ENCODE data around the gene MLF2.

MLF2 gene

DNA sequence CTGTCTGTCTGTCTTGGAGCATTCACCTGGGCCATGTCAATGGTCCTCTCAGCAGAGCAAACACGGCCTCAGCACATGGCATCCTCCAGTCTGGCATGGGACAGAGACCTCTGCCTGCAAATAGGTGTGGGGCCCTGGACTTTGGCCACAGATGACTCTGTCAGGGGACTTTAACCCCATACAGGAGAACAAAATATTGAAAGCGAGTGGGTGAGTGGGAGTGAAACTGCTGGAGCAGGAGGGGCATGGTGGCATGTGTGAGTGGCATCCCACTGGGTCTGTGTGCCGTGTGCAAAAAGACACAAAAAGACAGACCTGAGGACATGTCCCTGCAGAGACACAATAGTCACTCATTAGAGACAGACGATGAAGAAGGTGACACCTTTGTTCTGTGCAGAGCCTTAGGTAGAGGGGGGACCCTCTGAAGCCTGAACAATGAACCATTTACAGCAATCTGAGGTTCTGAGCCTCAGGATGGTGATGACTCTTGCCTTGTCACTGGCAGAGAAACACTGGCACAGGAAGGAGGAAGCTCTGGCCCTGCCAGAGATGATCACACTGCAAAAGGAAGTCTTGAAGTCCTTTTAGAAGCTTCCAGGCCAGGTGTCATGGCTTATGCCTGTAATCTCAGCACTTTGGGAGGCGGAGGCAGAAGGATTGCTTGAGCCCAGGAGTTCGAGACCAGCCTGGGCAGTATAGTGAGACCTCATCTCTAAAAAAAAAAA lies 26.9 kb upstream of the MLF2 start:
- POLR2A ChIA-PET = interaction anchor here (3.5 to 4.0 kb wide), 2 partner anchors 13 kb away, joined by 16 to 23 read pairs; partner anchors contain the start of gene PTMS
- no peak for DNase-seq (ENCODE audit: low read depth, low spot score)
- CTCF ChIA-PET = interaction anchor here (0.6 to 12.1 kb wide), 15 partner anchors 7 to 165 kb away, joined by 3 to 272 read pairs (median 5); partner anchors contain the start of genes MLF2 and PTMS

GRCh38 chr12:6778574-6779550 lies 25.9 kb upstream of the MLF2 start:
- TF ChIP-seq, protein P1, sequence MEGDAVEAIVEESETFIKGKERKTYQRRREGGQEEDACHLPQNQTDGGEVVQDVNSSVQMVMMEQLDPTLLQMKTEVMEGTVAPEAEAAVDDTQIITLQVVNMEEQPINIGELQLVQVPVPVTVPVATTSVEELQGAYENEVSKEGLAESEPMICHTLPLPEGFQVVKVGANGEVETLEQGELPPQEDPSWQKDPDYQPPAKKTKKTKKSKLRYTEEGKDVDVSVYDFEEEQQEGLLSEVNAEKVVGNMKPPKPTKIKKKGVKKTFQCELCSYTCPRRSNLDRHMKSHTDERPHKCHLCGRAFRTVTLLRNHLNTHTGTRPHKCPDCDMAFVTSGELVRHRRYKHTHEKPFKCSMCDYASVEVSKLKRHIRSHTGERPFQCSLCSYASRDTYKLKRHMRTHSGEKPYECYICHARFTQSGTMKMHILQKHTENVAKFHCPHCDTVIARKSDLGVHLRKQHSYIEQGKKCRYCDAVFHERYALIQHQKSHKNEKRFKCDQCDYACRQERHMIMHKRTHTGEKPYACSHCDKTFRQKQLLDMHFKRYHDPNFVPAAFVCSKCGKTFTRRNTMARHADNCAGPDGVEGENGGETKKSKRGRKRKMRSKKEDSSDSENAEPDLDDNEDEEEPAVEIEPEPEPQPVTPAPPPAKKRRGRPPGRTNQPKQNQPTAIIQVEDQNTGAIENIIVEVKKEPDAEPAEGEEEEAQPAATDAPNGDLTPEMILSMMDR (IDR thresholded peaks at IDR 0.05; ENCODE audit: insufficient read depth, low read length, missing control alignments) = peak; percentile 98
- peak overlapping the region; percentile 54 for H3K4me3 ChIP-seq (ENCODE audit: low read depth, low read length)
- POLR2A ChIA-PET = interaction anchor here (1.0 to 3.5 kb wide), 3 partner anchors 12 to 89 kb away, joined by 6 to 23 read pairs (median 12); partner anchors contain the start of genes MLF2, PTMS and ZNF384
- peak; percentile 53 for DNase-seq (ENCODE audit: low read depth, low spot score)
- CTCF ChIA-PET = interaction anchor here (0.6 to 12.1 kb wide), 25 partner anchors 8 to 175 kb away, joined by 3 to 272 read pairs (median 5); partner anchors contain the start of genes GPR162, MLF2 and PTMS

More for the DNA sequence above, 26.9 kb upstream of the MLF2 start:
- TF ChIP-seq, protein P1 (IDR thresholded peaks at IDR 0.05; ENCODE audit: insufficient read depth, low read length, missing control alignments) = no peak
- H3K4me3 ChIP-seq (ENCODE audit: low read depth, low read length) = no peak overlapping the region

DNA sequence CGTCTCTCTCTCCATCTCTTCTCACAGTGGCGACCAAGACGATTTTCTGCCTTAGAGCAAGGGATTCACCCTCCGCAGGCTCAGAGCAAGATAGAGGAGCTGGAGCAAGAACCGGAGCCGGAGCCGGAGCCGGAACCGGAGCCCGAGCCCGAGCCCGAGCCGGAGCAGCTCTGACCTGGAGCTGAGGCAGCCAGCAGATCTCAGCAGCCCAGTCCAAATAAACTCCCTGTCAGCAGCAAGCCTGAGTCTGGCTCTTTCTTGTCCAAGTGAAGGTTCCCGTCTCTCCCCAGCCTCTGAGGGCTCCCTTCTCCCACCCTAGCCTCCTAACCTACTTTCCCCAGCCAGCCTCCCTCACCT lies 25.3 kb upstream of the MLF2 start:
- TF ChIP-seq, protein P1 (IDR thresholded peaks at IDR 0.05; ENCODE audit: insufficient read depth, low read length, missing control alignments) = no peak
- H3K4me3 ChIP-seq (ENCODE audit: low read depth, low read length) = peak overlapping the region; percentile 54
- ChIA-PET POLR2A (interaction anchor here (1.0 to 3.5 kb wide), 3 partner anchors 12 to 89 kb away, joined by 6 to 23 read pairs (median 12); partner anchors contain the start of genes MLF2, PTMS and ZNF384), CTCF (interaction anchor here (0.7 to 12.1 kb wide), 17 partner anchors 9 to 175 kb away, joined by 3 to 272 read pairs (median 6); partner anchors contain the start of genes GPR162, MLF2 and PTMS)
- no peak for DNase-seq (ENCODE audit: low read depth, low spot score)

- POLR2A ChIA-PET = interaction anchor here (2.1 to 3.5 kb wide), 2 partner anchors 11 to 24 kb away, joined by 12 to 23 read pairs; partner anchors contain the start of genes MLF2 and PTMS
- CTCF ChIA-PET = interaction anchor here (0.6 to 12.1 kb wide), 7 partner anchors 9 to 157 kb away, joined by 3 to 272 read pairs (median 5); partner anchors contain the start of genes MLF2 and PTMS
- no peak for DNase-seq (ENCODE audit: low read depth, low spot score)
- H3K4me3 ChIP-seq (ENCODE audit: low read depth, low read length) = no peak overlapping the region
- TF ChIP-seq, protein P1 (IDR thresholded peaks at IDR 0.05; ENCODE audit: insufficient read depth, low read length, missing control alignments) = no peak
These were observed 24.4 kb upstream of the MLF2 start for GRCh38 chr12:6777386-6777785.

DNA sequence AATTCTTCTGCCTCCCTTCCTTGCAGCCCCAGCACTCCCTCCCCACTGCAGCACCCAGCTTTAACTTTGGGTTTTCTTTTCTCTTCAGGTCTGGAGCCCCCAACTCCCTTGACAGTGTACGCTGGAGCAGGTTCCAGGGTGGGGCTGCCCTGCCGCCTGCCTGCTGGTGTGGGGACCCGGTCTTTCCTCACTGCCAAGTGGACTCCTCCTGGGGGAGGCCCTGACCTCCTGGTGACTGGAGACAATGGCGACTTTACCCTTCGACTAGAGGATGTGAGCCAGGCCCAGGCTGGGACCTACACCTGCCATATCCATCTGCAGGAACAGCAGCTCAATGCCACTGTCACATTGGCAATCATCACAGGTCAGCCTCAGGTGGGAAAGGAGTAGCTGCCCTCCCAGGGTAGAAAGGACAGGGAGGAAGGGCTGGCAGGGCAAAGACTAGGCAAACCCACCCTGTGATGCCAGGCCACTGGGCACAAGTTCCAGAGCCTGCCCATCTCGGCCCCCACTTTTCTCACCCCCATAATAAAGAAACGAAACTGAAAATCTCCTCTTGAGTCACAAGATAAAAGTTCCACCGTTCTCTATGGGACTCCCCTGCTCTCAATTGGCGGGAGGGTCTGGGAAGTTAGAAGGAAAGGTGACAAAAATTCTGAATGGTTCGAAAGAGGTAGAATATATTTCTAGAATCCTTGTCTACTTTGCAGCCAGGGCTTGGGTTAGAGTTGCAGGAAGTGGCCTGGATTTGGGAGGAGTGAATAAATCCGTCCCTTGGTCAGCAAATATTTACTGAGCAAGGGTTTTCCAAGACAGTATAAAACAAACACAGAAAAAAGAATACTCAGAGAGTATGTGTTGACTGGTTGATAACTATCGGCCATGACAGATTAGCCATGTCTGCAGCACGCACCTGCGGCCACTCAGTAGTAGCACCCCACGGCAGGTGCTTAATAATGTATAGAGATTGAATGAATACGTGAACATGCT lies 22.5 kb upstream of the MLF2 start:
- DNase-seq (ENCODE audit: low read depth, low spot score) = no peak
- POLR2A ChIA-PET = interaction anchor here (1.0 kb wide), 1 partner anchor 10 kb away, joined by 3 read pairs; the partner anchor contains the start of gene PTMS
- H3K4me3 ChIP-seq (ENCODE audit: low read depth, low read length) = no peak overlapping the region
- TF ChIP-seq, protein P1 (IDR thresholded peaks at IDR 0.05; ENCODE audit: insufficient read depth, low read length, missing control alignments) = no peak
- CTCF ChIA-PET = interaction anchor here (1.0 to 12.1 kb wide), 7 partner anchors 7 to 156 kb away, joined by 3 to 272 read pairs (median 5); partner anchors contain the start of genes MLF2 and PTMS
